Activated B cell treated with CpG ODN at 0.5 μM for 24 hours (primary cell): ENCODE data around the gene AASDH. TPM values are rescaled to one million over a fixed set of nuclear protein-coding genes. Genes with fewer than 3 reads are reported as not detected.

Experiments
- ATAC-seq: fragments of 200-7000 bp; cut with Tn5 transposase; one replicate; pipeline ENCODE4 v1.10.0; 2021; ENCODE audit warnings: low read depth, mild to moderate bottlenecking, moderate library complexity
- CTCF ChIA-PET: fragments of 350-600 bp; sonication (Branson Sonifier 250); formaldehyde crosslinking; loops from one replicate; lab custom pipeline; 2021; ENCODE audit warnings: antibody characterized with exemption; lab: Charles Lee
- POLR2A ChIA-PET: fragments of 350-600 bp; sonication (Branson Sonifier 250); formaldehyde crosslinking; loops from one replicate; lab custom pipeline; 2021; ENCODE audit warnings: antibody characterized with exemption; lab: Charles Lee
- DNase-seq: peaks from one replicate; pipeline ENCODE4 v3.0.0; 2022
- H3K27ac Mint-ChIP-seq: one replicate; pipeline ENCODE4 v1.8.0; 2020; ENCODE audit warnings: mixed read lengths
- H3K27me3 Mint-ChIP-seq: one replicate; pipeline ENCODE4 v1.8.0; 2021; ENCODE audit warnings: mixed read lengths
- H3K36me3 Mint-ChIP-seq: one replicate; pipeline ENCODE4 v1.8.0; 2021; ENCODE audit warnings: low read depth, mixed read lengths
- H3K4me1 Mint-ChIP-seq: one replicate; pipeline ENCODE4 v1.8.0; 2021; ENCODE audit warnings: mixed read lengths
- H3K4me3 Mint-ChIP-seq: one replicate; pipeline ENCODE4 v1.8.0; 2020; ENCODE audit warnings: mild to moderate bottlenecking, mixed read lengths
- H3K9me3 Mint-ChIP-seq: one replicate; pipeline ENCODE4 v1.8.0; 2020; ENCODE audit warnings: mixed read lengths
- intact Hi-C: fragments of 100-400 bp; cut with micrococcal nuclease; formaldehyde crosslinking; loops from one replicate; pipeline ENCODE4 v1.15.1; 2024
- total RNA-seq: library from RNA; stranded (reverse); gene quantifications from 2 replicates; pipeline ENCODE4 v1.2.3, GENCODE V29; 2022
- TF ChIP-seq, protein P1 (sequence below): fragments of 200-600 bp; IDR thresholded peaks from one replicate; pipeline ENCODE4 v1.8.0; 2022; ENCODE audit warnings: antibody characterized with exemption, mild to moderate bottlenecking

The AASDH gene
- total RNA-seq, 1 donor from 2014 or later: 12.8 TPM

DNA sequence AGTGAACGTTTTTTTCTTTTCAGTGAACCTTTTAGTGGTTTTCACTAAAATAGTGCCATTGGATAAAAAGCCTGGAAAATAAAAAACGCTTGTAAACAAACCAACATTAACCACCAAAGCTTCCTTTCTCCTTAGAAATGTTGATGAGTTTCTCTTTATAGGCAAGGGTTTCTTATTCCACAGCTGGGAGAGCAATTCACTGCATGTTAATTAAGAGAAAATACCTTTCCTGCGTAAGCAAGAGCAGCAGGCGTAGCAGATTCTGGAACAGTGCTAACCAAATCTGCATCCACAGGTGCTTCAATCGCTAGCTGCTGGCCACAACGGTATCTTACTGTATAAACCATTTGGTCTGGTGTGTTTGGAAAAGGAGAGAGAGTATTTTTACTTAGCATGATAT, 13.3 kb upstream of the AASDH start:
- peaks cover 42% of the 10 kb centered on the region for H3K36me3 Mint-ChIP-seq
- ChIA-PET CTCF (no interaction called here), POLR2A (no interaction called here)

DNA sequence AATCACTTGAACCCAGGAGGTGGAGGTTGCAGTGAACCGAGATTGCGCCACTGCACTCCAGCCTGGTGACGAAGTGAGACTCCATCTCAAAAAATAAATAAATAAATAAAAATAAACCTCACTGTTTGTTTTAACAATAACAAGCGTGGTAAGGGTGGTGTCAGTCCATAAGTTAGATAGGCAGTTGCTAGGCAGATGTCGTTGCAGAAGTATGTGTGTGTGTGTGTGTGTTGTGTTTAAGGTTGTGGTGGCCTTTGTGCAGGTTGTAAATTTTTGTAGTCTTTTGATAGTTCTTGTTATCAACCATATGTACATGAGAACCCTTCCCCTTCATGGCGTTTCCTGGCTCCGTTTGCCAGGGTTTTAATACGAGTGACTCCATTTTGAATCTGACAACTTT, 4.0 kb upstream of the AASDH start:
- H3K27ac Mint-ChIP-seq: no peak overlapping the region
- H3K4me1 Mint-ChIP-seq: peaks cover 23% of the 10 kb centered on the region

More for the DNA sequence above, 13.3 kb upstream of the AASDH start:
- Mint-ChIP-seq H3K27me3 (no peaks in the 10 kb centered on the region), H3K9me3 (no peaks in the 10 kb centered on the region), H3K27ac (no peak overlapping the region), H3K4me1 (no peaks in the 10 kb centered on the region), H3K4me3 (no peak overlapping the region)
- intact Hi-C loops: no loop called here
- DNase-seq: no peak
- no peak for ATAC-seq
- TF ChIP-seq, protein P1, sequence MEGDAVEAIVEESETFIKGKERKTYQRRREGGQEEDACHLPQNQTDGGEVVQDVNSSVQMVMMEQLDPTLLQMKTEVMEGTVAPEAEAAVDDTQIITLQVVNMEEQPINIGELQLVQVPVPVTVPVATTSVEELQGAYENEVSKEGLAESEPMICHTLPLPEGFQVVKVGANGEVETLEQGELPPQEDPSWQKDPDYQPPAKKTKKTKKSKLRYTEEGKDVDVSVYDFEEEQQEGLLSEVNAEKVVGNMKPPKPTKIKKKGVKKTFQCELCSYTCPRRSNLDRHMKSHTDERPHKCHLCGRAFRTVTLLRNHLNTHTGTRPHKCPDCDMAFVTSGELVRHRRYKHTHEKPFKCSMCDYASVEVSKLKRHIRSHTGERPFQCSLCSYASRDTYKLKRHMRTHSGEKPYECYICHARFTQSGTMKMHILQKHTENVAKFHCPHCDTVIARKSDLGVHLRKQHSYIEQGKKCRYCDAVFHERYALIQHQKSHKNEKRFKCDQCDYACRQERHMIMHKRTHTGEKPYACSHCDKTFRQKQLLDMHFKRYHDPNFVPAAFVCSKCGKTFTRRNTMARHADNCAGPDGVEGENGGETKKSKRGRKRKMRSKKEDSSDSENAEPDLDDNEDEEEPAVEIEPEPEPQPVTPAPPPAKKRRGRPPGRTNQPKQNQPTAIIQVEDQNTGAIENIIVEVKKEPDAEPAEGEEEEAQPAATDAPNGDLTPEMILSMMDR: no peak

DNA sequence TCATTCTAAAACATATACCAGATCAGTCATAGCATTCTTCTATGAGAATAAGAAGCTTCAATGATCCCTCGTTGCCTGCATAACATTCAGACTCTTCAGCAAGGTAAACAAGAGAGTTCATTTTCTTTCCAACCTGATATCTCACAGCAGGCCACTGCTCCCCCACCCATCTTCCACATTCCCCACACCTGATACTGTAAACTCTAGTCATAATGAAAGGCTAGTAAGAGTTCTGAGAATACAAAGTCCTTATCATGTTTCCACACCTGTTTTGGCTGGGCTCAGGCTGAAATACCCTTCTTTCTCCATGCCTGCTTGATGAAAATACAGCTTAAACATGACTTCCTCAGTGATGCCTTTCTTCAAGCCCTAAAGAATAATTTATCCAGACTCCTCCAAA, 2.3 kb upstream of the AASDH start:
- DNase-seq: no peak
- Mint-ChIP-seq H3K27ac (no peak overlapping the region), H3K9me3 (no peaks in the 10 kb centered on the region), H3K4me1 (peaks cover 27% of the 10 kb centered on the region), H3K4me3 (no peak overlapping the region), H3K27me3 (no peaks in the 10 kb centered on the region), H3K36me3 (peaks cover 13% of the 10 kb centered on the region)
- intact Hi-C loops: loop anchor here (5.0 kb wide), 1 partner anchor 842 kb away; the partner anchor contains the start of gene CLOCK
- ATAC-seq: no peak
- ChIA-PET POLR2A (interaction anchor here (0.6 kb wide), 1 partner anchor 1033 kb away, joined by 3 read pairs; no protein-coding TSS in a partner anchor), CTCF (no interaction called here)
- TF ChIP-seq, protein P1: no peak

More for the DNA sequence above, 4.0 kb upstream of the AASDH start:
- ATAC-seq: no peak
- POLR2A ChIA-PET: no interaction called here
- no peak for DNase-seq
- peaks cover 22% of the 10 kb centered on the region for H3K36me3 Mint-ChIP-seq
- H3K9me3 Mint-ChIP-seq: no peaks in the 10 kb centered on the region
- CTCF ChIA-PET: no interaction called here
- H3K4me3 Mint-ChIP-seq: no peak overlapping the region
- TF ChIP-seq, protein P1: no peak
- no peaks in the 10 kb centered on the region for H3K27me3 Mint-ChIP-seq
- intact Hi-C loops: no loop called here

DNA sequence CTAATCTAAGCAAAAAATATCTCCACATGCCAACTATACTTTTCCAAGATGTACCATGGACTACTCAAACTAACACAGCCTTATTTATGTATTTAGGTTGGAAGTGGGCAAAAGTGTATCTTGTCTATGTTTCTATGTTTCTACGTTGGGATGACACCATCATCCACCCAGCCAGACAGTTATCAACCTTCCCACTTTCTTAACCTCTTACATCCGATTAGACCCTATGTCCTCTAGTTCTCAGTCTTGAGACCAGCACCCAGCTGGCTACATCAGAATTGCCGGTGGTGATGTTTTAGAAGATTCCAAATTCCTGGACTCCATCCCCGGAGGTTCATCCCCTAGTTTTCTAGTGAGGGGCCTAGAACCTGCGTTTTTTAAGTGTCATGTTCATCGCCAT, 1.0 kb upstream of the AASDH start:
- Mint-ChIP-seq H3K9me3 (no peaks in the 10 kb centered on the region), H3K4me1 (peaks cover 27% of the 10 kb centered on the region), H3K4me3 (peak overlapping the region; percentile 93), H3K27me3 (no peaks in the 10 kb centered on the region), H3K27ac (peak overlapping the region; percentile 99), H3K36me3 (peaks cover 13% of the 10 kb centered on the region)
- ATAC-seq (no peak), DNase-seq (no peak)
- POLR2A ChIA-PET: interaction anchor here (2.1 to 3.1 kb wide), 2 partner anchors 47 to 80 kb away, joined by 20 to 95 read pairs; partner anchors contain the start of genes PAICS, PPAT and SRP72
- intact Hi-C loops: loop anchor here (5.0 kb wide), 1 partner anchor 841 kb away; the partner anchor contains the start of gene CLOCK
- CTCF ChIA-PET: interaction anchor here (2.0 kb wide), 1 partner anchor 448 kb away, joined by 5 read pairs; no protein-coding TSS in a partner anchor
- TF ChIP-seq, protein P1: no peak

DNA sequence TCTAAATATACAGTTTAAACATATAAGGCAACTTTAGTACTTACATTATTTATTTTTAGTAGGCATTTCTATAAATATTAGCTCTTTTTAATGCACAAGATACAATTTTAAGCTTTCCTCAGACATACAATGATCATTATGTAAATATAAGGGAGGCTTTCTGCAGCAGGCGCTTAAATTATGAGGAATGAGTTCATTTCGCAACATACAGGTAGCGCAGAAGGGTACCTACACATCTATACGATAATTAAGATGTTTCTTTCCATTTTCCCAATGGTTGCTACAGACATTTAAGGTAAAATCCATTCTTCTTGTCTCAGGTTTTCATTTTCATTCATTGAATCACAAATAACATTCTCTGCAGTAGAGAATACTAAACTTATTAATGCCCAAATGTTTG, 1.2 kb downstream of the AASDH start:
- TF ChIP-seq, protein P1: no peak
- Mint-ChIP-seq H3K9me3 (no peaks in the 10 kb centered on the region), H3K4me3 (peak overlapping the region; percentile 93), H3K4me1 (peaks cover 27% of the 10 kb centered on the region), H3K27me3 (no peaks in the 10 kb centered on the region), H3K36me3 (peaks cover 12% of the 10 kb centered on the region), H3K27ac (peak overlapping the region; percentile 99)
- no peak for DNase-seq
- CTCF ChIA-PET: no interaction called here
- no peak for ATAC-seq
- POLR2A ChIA-PET: interaction anchor here (0.7 to 3.1 kb wide), 4 partner anchors 49 to 592 kb away, joined by 3 to 95 read pairs (median 29); partner anchors contain the start of genes NOA1, PAICS, POLR2B and PPAT
- intact Hi-C loops: loop anchor here (2.0 to 5.0 kb wide), 3 partner anchors 839 to 1039 kb away; partner anchors contain the start of genes CLOCK, SRD5A3 and TMEM165
